HG02852 (cell line): ENCODE results near the gene BPIFB3.

ENCODE experiments used
- ATAC-seq: cut with Tn5 transposase; IDR thresholded peaks from one replicate; pipeline ENCODE4 v1.9.1; 2021; ENCODE audit warnings: mild to moderate bottlenecking, moderate library complexity; ENCODE audit not compliant: unreplicated experiment

BPIFB3 gene

GRCh38 chr20:33015700-33016580, 37.8 kb upstream of the BPIFB3 start:
- ATAC-seq, result no peak

GRCh38 chr20:33016581-33017109, 37.1 kb upstream of the BPIFB3 start:
- ATAC-seq, result no peak

GRCh38 chr20:33017542-33017941, 36.2 kb upstream of the BPIFB3 start:
- ATAC-seq, result no peak

- ATAC-seq, result no peak
Measured at GRCh38 chr20:33018169-33018931, 35.4 kb upstream of the BPIFB3 start.

- no peak for ATAC-seq
Measured at GRCh38 chr20:33019465-33020277, 34.0 kb upstream of the BPIFB3 start.

GRCh38 chr20:33020278-33021161, 33.2 kb upstream of the BPIFB3 start:
- ATAC-seq, result no peak

GRCh38 chr20:33021879-33022278, 31.8 kb upstream of the BPIFB3 start:
- ATAC-seq, result no peak

- ATAC-seq, result no peak
Measured at GRCh38 chr20:33022289-33022688, 31.4 kb upstream of the BPIFB3 start.

GRCh38 chr20:33022694-33023438, 30.8 kb upstream of the BPIFB3 start:
- ATAC-seq, result no peak

- no peak for ATAC-seq
Measured at GRCh38 chr20:33023439-33024242, 30.1 kb upstream of the BPIFB3 start.

GRCh38 chr20:33024243-33024560, 29.5 kb upstream of the BPIFB3 start:
- ATAC-seq, result no peak

- no peak for ATAC-seq
Measured at GRCh38 chr20:33024609-33025317, 28.9 kb upstream of the BPIFB3 start.

- no peak for ATAC-seq
Measured at GRCh38 chr20:33025318-33025876, 28.3 kb upstream of the BPIFB3 start.

- ATAC-seq, result no peak
Measured at GRCh38 chr20:33026072-33026778, 27.5 kb upstream of the BPIFB3 start.

- ATAC-seq, result no peak
Measured at GRCh38 chr20:33026779-33027759, 26.6 kb upstream of the BPIFB3 start.
